Activated naive CD4-positive, alpha-beta T cell treated with anti-CD3 and anti-CD28 coated beads, Interleukin-2, amount 50 U/mL, for 24 hours (primary cell): ENCODE measurements around the gene AIF1L.
A peak's percentile ranks its signal among the peaks of the same experiment; 100 is the strongest.

Experiments used
- H3K27ac Mint-ChIP-seq: one replicate; pipeline ENCODE4 v1.8.0; 2021; ENCODE audit warnings: mild to moderate bottlenecking, mixed read lengths
- H3K27me3 Mint-ChIP-seq: one replicate; pipeline ENCODE4 v1.8.0; 2021; ENCODE audit warnings: mixed read lengths
- H3K36me3 Mint-ChIP-seq: one replicate; pipeline ENCODE4 v1.8.0; 2021; ENCODE audit warnings: mixed read lengths
- H3K4me1 Mint-ChIP-seq: one replicate; pipeline ENCODE4 v1.8.0; 2021; ENCODE audit warnings: mixed read lengths
- H3K4me3 Mint-ChIP-seq: one replicate; pipeline ENCODE4 v1.8.0; 2021; ENCODE audit warnings: mild to moderate bottlenecking, mixed read lengths
- H3K9me3 Mint-ChIP-seq: one replicate; pipeline ENCODE4 v1.8.0; 2021; ENCODE audit warnings: mixed read lengths

The AIF1L gene

GRCh38 chr9:131120620-131121228 is 24.4 kb downstream of the AIF1L start:
- Mint-ChIP-seq H3K27me3 (no peaks in the 10 kb centered on the region), H3K4me3 (no peak overlapping the region), H3K36me3 (no peaks in the 10 kb centered on the region), H3K4me1 (peaks cover 6% of the 10 kb centered on the region), H3K27ac (no peak overlapping the region), H3K9me3 (no peaks in the 10 kb centered on the region)

- Mint-ChIP-seq H3K27ac (no peak overlapping the region), H3K27me3 (no peaks in the 10 kb centered on the region), H3K9me3 (no peaks in the 10 kb centered on the region), H3K36me3 (no peaks in the 10 kb centered on the region), H3K4me1 (peaks cover 12% of the 10 kb centered on the region), H3K4me3 (no peak overlapping the region)
Observed at GRCh38 chr9:131121346-131121745, 25.0 kb downstream of the AIF1L start.

GRCh38 chr9:131122158-131122557 is 25.8 kb downstream of the AIF1L start:
- H3K36me3 Mint-ChIP-seq: no peaks in the 10 kb centered on the region
- peaks cover 17% of the 10 kb centered on the region for H3K4me1 Mint-ChIP-seq
- H3K9me3 Mint-ChIP-seq: no peaks in the 10 kb centered on the region
- H3K4me3 Mint-ChIP-seq: no peak overlapping the region
- no peaks in the 10 kb centered on the region for H3K27me3 Mint-ChIP-seq
- no peak overlapping the region for H3K27ac Mint-ChIP-seq

GRCh38 chr9:131125038-131125287 is 28.6 kb downstream of the AIF1L start:
- Mint-ChIP-seq H3K27ac (peak overlapping the region; percentile 99), H3K4me3 (peak overlapping the region; percentile 99), H3K9me3 (no peaks in the 10 kb centered on the region), H3K36me3 (peaks cover 2% of the 10 kb centered on the region), H3K4me1 (peaks cover 25% of the 10 kb centered on the region), H3K27me3 (no peaks in the 10 kb centered on the region)

- no peaks in the 10 kb centered on the region for H3K9me3 Mint-ChIP-seq
- H3K36me3 Mint-ChIP-seq: peaks cover 2% of the 10 kb centered on the region
- no peaks in the 10 kb centered on the region for H3K27me3 Mint-ChIP-seq
- peak within 1 kb of the TSS; percentile 99 for H3K4me3 Mint-ChIP-seq
- H3K4me1 Mint-ChIP-seq: peaks cover 27% of the 10 kb centered on the region
- H3K27ac Mint-ChIP-seq: peak within 1 kb of the TSS; percentile 99
Observed at GRCh38 chr9:131125288-131126058, 29.1 kb downstream of the AIF1L start, which contains the start of gene NUP214. TSS of gene NUP214 (plus strand) at chr9:131125586. CDS start at chr9:131125705, 119 bp downstream.

GRCh38 chr9:131126059-131126426 is 29.7 kb downstream of the AIF1L start:
- Mint-ChIP-seq H3K27ac (peak overlapping the region; percentile 99), H3K4me3 (peak overlapping the region; percentile 99), H3K4me1 (peaks cover 32% of the 10 kb centered on the region), H3K36me3 (peaks cover 2% of the 10 kb centered on the region), H3K9me3 (no peaks in the 10 kb centered on the region), H3K27me3 (no peaks in the 10 kb centered on the region)

- Mint-ChIP-seq H3K27ac (no peak overlapping the region), H3K36me3 (peaks cover 6% of the 10 kb centered on the region), H3K9me3 (no peaks in the 10 kb centered on the region), H3K4me3 (no peak overlapping the region), H3K4me1 (peaks cover 32% of the 10 kb centered on the region), H3K27me3 (no peaks in the 10 kb centered on the region)
Observed at GRCh38 chr9:131129183-131129582, 32.9 kb downstream of the AIF1L start.

GRCh38 chr9:131138676-131139075 is 42.3 kb downstream of the AIF1L start:
- Mint-ChIP-seq H3K36me3 (peaks cover 19% of the 10 kb centered on the region), H3K9me3 (no peaks in the 10 kb centered on the region), H3K27ac (no peak overlapping the region)

GRCh38 chr9:131140112-131140511 is 43.8 kb downstream of the AIF1L start:
- peaks cover 8% of the 10 kb centered on the region for H3K4me1 Mint-ChIP-seq
- H3K27ac Mint-ChIP-seq: no peak overlapping the region
- H3K36me3 Mint-ChIP-seq: peaks cover 25% of the 10 kb centered on the region
- H3K27me3 Mint-ChIP-seq: no peaks in the 10 kb centered on the region
- no peaks in the 10 kb centered on the region for H3K9me3 Mint-ChIP-seq
- H3K4me3 Mint-ChIP-seq: no peak overlapping the region

More at GRCh38 chr9:131138676-131139075, 42.3 kb downstream of the AIF1L start:
- no peak overlapping the region for H3K4me3 Mint-ChIP-seq
- H3K4me1 Mint-ChIP-seq: peaks cover 2% of the 10 kb centered on the region
- no peaks in the 10 kb centered on the region for H3K27me3 Mint-ChIP-seq

- H3K4me1 Mint-ChIP-seq: peaks cover 8% of the 10 kb centered on the region
- H3K27me3 Mint-ChIP-seq: no peaks in the 10 kb centered on the region
- H3K4me3 Mint-ChIP-seq: no peak overlapping the region
- H3K27ac Mint-ChIP-seq: no peak overlapping the region
- H3K9me3 Mint-ChIP-seq: no peaks in the 10 kb centered on the region
- H3K36me3 Mint-ChIP-seq: peaks cover 28% of the 10 kb centered on the region
Observed at GRCh38 chr9:131140550-131140949, 44.2 kb downstream of the AIF1L start.

GRCh38 chr9:131142160-131142559 is 45.8 kb downstream of the AIF1L start:
- no peaks in the 10 kb centered on the region for H3K9me3 Mint-ChIP-seq
- no peak overlapping the region for H3K4me3 Mint-ChIP-seq
- H3K36me3 Mint-ChIP-seq: peaks cover 26% of the 10 kb centered on the region
- no peak overlapping the region for H3K27ac Mint-ChIP-seq
- H3K4me1 Mint-ChIP-seq: peaks cover 8% of the 10 kb centered on the region
- H3K27me3 Mint-ChIP-seq: no peaks in the 10 kb centered on the region

- Mint-ChIP-seq H3K27me3 (no peaks in the 10 kb centered on the region), H3K36me3 (peaks cover 29% of the 10 kb centered on the region), H3K27ac (peak overlapping the region; percentile 38), H3K4me3 (no peak overlapping the region), H3K9me3 (no peaks in the 10 kb centered on the region), H3K4me1 (peaks cover 12% of the 10 kb centered on the region)
Observed at GRCh38 chr9:131144201-131144600, 47.9 kb downstream of the AIF1L start.

GRCh38 chr9:131145245-131145644 is 48.9 kb downstream of the AIF1L start:
- Mint-ChIP-seq H3K4me3 (no peak overlapping the region), H3K36me3 (peaks cover 30% of the 10 kb centered on the region), H3K27ac (no peak overlapping the region), H3K9me3 (no peaks in the 10 kb centered on the region), H3K4me1 (peaks cover 22% of the 10 kb centered on the region), H3K27me3 (no peaks in the 10 kb centered on the region)

GRCh38 chr9:131146186-131146585 is 49.9 kb downstream of the AIF1L start:
- H3K4me1 Mint-ChIP-seq: peaks cover 23% of the 10 kb centered on the region

GRCh38 chr9:131148276-131148675 is 51.9 kb downstream of the AIF1L start:
- no peaks in the 10 kb centered on the region for H3K9me3 Mint-ChIP-seq
- H3K27ac Mint-ChIP-seq: no peak overlapping the region
- no peaks in the 10 kb centered on the region for H3K27me3 Mint-ChIP-seq
- H3K4me1 Mint-ChIP-seq: peaks cover 24% of the 10 kb centered on the region
- H3K36me3 Mint-ChIP-seq: peaks cover 27% of the 10 kb centered on the region
- no peak overlapping the region for H3K4me3 Mint-ChIP-seq

More at GRCh38 chr9:131146186-131146585, 49.9 kb downstream of the AIF1L start:
- H3K36me3 Mint-ChIP-seq: peaks cover 25% of the 10 kb centered on the region
- H3K27ac Mint-ChIP-seq: no peak overlapping the region
- no peaks in the 10 kb centered on the region for H3K27me3 Mint-ChIP-seq
- H3K9me3 Mint-ChIP-seq: no peaks in the 10 kb centered on the region
- H3K4me3 Mint-ChIP-seq: no peak overlapping the region

GRCh38 chr9:131148966-131149687 is 52.8 kb downstream of the AIF1L start:
- Mint-ChIP-seq H3K27ac (peak overlapping the region; percentile 61), H3K4me3 (no peak overlapping the region), H3K36me3 (peaks cover 23% of the 10 kb centered on the region), H3K4me1 (peaks cover 24% of the 10 kb centered on the region), H3K9me3 (no peaks in the 10 kb centered on the region), H3K27me3 (no peaks in the 10 kb centered on the region)
